Upper lobe of left lung (tissue), 6 donors: ENCODE results near the gene EIF3B. TPM values are rescaled to one million over a fixed set of nuclear protein-coding genes. Genes with fewer than 3 reads are reported as not detected.

Experiments
- ATAC-seq, 2 donors: fragments of 200-7000 bp; cut with Tn5 transposase; one replicate each; pipeline ENCODE4 v1.9.1; 2022; ENCODE audit warnings: mild to moderate bottlenecking in 2 of 2, moderate library complexity in 2 of 2; ENCODE audit not compliant: low FRiP score in 2 of 2
- DNase-seq, 2 donors: peaks; one replicate each; pipeline ENCODE4 v3.0.0-alpha.2; 2019 to 2020
- H3K27ac ChIP-seq, 4 donors: fragments of 200-600 bp; sonication (generic); one replicate each; pipeline ENCODE4 v1.5.1; 2016 to 2019
- H3K27me3 ChIP-seq, 4 donors: fragments of 200-600 bp; sonication (generic); one replicate each; pipeline ENCODE4 v1.5.1; 2017 to 2019
- H3K36me3 ChIP-seq, 4 donors: fragments of 200-600 bp; sonication (generic); one replicate each; pipeline ENCODE4 v1.5.1; 2016 to 2019
- H3K4me1 ChIP-seq, 4 donors: fragments of 200-600 bp; sonication (generic); one replicate each; pipeline ENCODE4 v1.5.1; 2018 to 2019
- H3K4me3 ChIP-seq, 4 donors: fragments of 200-600 bp; sonication (generic); one replicate each; pipeline ENCODE4 v1.5.1; 2017 to 2019; ENCODE audit warnings: mild to moderate bottlenecking in 2 of 4, moderate library complexity in 1 of 4
- H3K9me3 ChIP-seq, 4 donors: fragments of 200-600 bp; sonication (generic); one replicate each; pipeline ENCODE4 v1.5.1; 2018 to 2019
- CTCF ChIP-seq, 6 experiments: fragments of 450-650 bp in 4 of 6; fragments of 200-600 bp in 2 of 6; sonication (generic) in 2 of 6; IDR thresholded peaks; one replicate each; pipeline ENCODE4 v1.5.1; 2016 to 2019; ENCODE audit warnings: antibody characterized with exemption in 6 of 6
- EP300 ChIP-seq, 4 donors: sonication (generic); formaldehyde crosslinking; IDR thresholded peaks; one replicate each; pipeline ENCODE4 v1.5.1; 2017; ENCODE audit warnings: antibody characterized with exemption in 4 of 4, control low read depth in 2 of 4
- POLR2A ChIP-seq, 4 donors: fragments of 450-650 bp; IDR thresholded peaks; one replicate each; pipeline ENCODE4 v1.5.1; 2016 to 2017; ENCODE audit warnings: antibody characterized with exemption in 4 of 4, mild to moderate bottlenecking in 2 of 4
- POLR2AphosphoS5 ChIP-seq, 2 donors: sonication (generic); formaldehyde crosslinking; IDR thresholded peaks; one replicate each; pipeline ENCODE4 v1.5.1; 2017; ENCODE audit warnings: antibody characterized with exemption in 2 of 2
- WGBS, 2 donors: methylation state at CpG; one replicate each; pipeline ENCODE4 v1.1.5; 2017 to 2018; 5-methylcytosine and 5-hydroxymethylcytosine counted together
- total RNA-seq, 6 donors: library from RNA; depleted of rRNA in 4 of 6; stranded (reverse); fragments of >200 nt in 4 of 6; gene quantifications; one replicate each; pipeline versions ENCODE4 v1.1.0 to v1.2.1, GENCODE V29; 2016 to 2021
- donor health status: DM: no; HTN: no; CAD: no; lungs with moderate emphysema.
- donor health status: DM: no; HTN: yes; CAD: no; lungs with severe emphysema.

Gene EIF3B
- total RNA-seq, 6 donors from 2014 or later: 110 to 129 (median 117) TPM

GRCh38 chr7:2358968-2359527 lies 4.4 kb downstream of the EIF3B start:
- no peaks in the 10 kb centered on the region for H3K9me3 ChIP-seq
- no peak for TF ChIP-seq POLR2AphosphoS5 (IDR thresholded peaks at IDR 0.05)
- no peak for TF ChIP-seq EP300 (IDR thresholded peaks at IDR 0.05)
- no peak for TF ChIP-seq POLR2A (IDR thresholded peaks at IDR 0.05)
- TF ChIP-seq CTCF (IDR thresholded peaks at IDR 0.05): no peak
- no peak overlapping the region for H3K4me3 ChIP-seq
- no peak for ATAC-seq
- peaks cover 40 to 55% (median 43%) of the 10 kb centered on the region in 4 donors for H3K4me1 ChIP-seq
- no peak overlapping the region for H3K27ac ChIP-seq
- DNase-seq: no peak
- H3K36me3 ChIP-seq: peaks cover 24 to 59% (median 34%) of the 10 kb centered on the region in 4 donors
- H3K27me3 ChIP-seq: no peaks in the 10 kb centered on the region
- WGBS, 2 donors: 50 to 54% methylated on average over 8 of the region's 8 CpGs

- H3K27me3 ChIP-seq: no peaks in the 10 kb centered on the region
- H3K9me3 ChIP-seq: no peaks in the 10 kb centered on the region
- H3K4me1 ChIP-seq: peaks cover 40 to 55% (median 43%) of the 10 kb centered on the region in 4 donors
- ATAC-seq (no peak), DNase-seq (no peak)
- H3K36me3 ChIP-seq: peaks cover 28 to 65% (median 39%) of the 10 kb centered on the region in 4 donors
- 85 to 91% methylated on average over 11 of the region's 11 CpGs for WGBS, 2 donors
- H3K27ac ChIP-seq: no peak overlapping the region
- H3K4me3 ChIP-seq: no peak overlapping the region
- TF ChIP-seq POLR2AphosphoS5 (IDR thresholded peaks at IDR 0.05) (no peak), CTCF (IDR thresholded peaks at IDR 0.05) (no peak), POLR2A (IDR thresholded peaks at IDR 0.05) (no peak), EP300 (IDR thresholded peaks at IDR 0.05) (no peak)
Measured at GRCh38 chr7:2359610-2360009, 5.0 kb downstream of the EIF3B start.

- H3K4me3 ChIP-seq: no peak overlapping the region
- DNase-seq: no peak
- H3K4me1 ChIP-seq: peaks cover 37 to 46% (median 39%) of the 10 kb centered on the region in 4 donors
- no peaks in the 10 kb centered on the region for H3K27me3 ChIP-seq
- no peak for TF ChIP-seq POLR2AphosphoS5 (IDR thresholded peaks at IDR 0.05)
- no peak for TF ChIP-seq CTCF (IDR thresholded peaks at IDR 0.05)
- no peak for TF ChIP-seq POLR2A (IDR thresholded peaks at IDR 0.05)
- no peak for TF ChIP-seq EP300 (IDR thresholded peaks at IDR 0.05)
- no peak overlapping the region for H3K27ac ChIP-seq
- H3K36me3 ChIP-seq: peaks cover 35 to 77% (median 51%) of the 10 kb centered on the region in 4 donors
- ATAC-seq: no peak
- no peaks in the 10 kb centered on the region for H3K9me3 ChIP-seq
- WGBS, 2 donors: 66 to 82% methylated on average over 6 of the region's 6 CpGs
Measured at GRCh38 chr7:2360796-2361195, 6.2 kb downstream of the EIF3B start.

- Histone ChIP-seq H3K4me3 (no peak overlapping the region), H3K9me3 (no peaks in the 10 kb centered on the region), H3K4me1 (peaks cover 19 to 29% (median 22%) of the 10 kb centered on the region in 4 donors), H3K27me3 (no peaks in the 10 kb centered on the region), H3K36me3 (peaks cover 42 to 87% (median 69%) of the 10 kb centered on the region in 4 donors), H3K27ac (no peak overlapping the region)
- ATAC-seq (peak in 1 of 2 donors; percentile 19), DNase-seq (no peak)
- TF ChIP-seq POLR2A (IDR thresholded peaks at IDR 0.05): no peak
- no peak for TF ChIP-seq EP300 (IDR thresholded peaks at IDR 0.05)
- TF ChIP-seq POLR2AphosphoS5 (IDR thresholded peaks at IDR 0.05): no peak
- no peak for TF ChIP-seq CTCF (IDR thresholded peaks at IDR 0.05)
- WGBS, 2 donors: 91 to 96% methylated on average over 25 to 26 of the region's 27 CpGs
Measured at GRCh38 chr7:2362385-2363088, 7.9 kb downstream of the EIF3B start.
